SHP77 (cell line): ENCODE data around the gene EXOC3L4.
"Not testable (repeated sequence)": the region's sequence is repeated elsewhere in the genome, so short reads cannot be mapped to it uniquely, and the experiment has no call there.

Source experiments
- DNase-seq, 2 experiments: peaks; one replicate each; lab custom pipeline; 2025; lab: John Stamatoyannopoulos, UW

EXOC3L4 gene

DNA sequence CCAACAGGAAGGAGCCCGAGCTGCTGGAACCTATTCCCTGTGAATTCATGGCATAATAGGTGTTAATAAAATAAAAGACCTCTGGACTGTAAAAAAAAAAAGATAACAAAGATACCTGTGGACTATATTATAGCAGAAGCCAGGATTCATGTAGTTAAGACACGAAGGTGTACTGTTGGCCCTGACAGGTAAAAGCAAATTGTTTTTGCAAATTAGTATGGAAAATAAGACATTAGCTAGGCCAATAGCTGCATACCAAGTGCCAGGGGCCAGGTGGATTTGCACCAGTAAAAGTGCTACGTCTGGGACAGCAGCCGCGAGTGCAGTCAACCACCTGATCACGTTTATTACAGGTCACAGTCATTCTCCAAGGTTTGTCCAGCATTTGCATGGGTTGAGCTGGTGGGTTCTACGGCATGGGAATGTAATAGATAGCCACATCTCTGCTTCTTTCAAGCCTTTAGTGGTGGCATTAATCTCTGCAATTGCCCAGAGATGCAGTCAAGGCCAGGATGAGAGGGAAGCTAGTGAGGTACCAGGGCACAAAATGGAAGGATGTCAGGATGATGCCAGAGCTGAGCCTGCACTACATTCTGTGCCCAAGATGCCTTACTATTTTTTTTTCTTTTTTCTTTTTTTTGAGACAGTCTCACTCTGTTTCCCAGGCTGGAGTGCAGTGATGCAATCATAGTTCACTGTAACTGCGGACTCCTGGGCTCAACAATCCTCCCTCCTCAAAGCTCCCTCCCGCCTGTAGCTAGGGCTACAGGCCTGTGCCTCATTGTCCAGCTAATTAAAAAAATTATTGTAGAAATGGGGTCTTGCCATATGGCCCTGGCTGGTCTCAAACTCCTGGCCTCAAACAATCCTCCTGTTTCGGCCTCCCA lies 55.1 kb downstream of the EXOC3L4 start:
- DNase-seq, result no peak

- no peak for DNase-seq
Measured at GRCh38 chr14:103151270-103151945, 56.9 kb downstream of the EXOC3L4 start.

- DNase-seq, result no peak
Measured at GRCh38 chr14:103155010-103155409, 60.5 kb downstream of the EXOC3L4 start.

- DNase-seq, result not testable (repeated sequence)
Measured at GRCh38 chr14:103155416-103155815, 60.9 kb downstream of the EXOC3L4 start.

GRCh38 chr14:103155826-103156394 lies 61.4 kb downstream of the EXOC3L4 start:
- DNase-seq, result no peak

GRCh38 chr14:103156651-103157378 lies 62.3 kb downstream of the EXOC3L4 start:
- DNase-seq, result no peak

DNA sequence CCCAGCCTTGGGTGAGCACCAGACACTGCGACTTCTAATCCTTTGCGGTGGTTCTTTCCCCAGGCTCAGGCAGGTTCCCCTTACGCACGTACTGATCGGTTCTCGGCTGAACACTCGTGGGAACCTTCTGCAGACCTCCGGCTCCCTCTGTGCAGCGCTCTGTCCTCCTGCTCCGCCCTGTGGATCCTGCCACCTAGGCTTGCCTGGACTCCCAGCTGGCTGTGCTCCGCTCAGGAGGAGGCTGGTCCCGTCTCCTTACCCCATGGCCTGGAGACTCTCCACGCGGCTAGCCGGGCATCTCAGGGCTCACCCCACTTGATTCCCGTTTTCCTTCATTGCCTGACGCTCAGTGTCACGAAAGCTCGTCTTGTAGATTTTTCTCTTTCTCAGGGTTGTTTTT lies 63.4 kb downstream of the EXOC3L4 start:
- DNase-seq, result no peak

DNA sequence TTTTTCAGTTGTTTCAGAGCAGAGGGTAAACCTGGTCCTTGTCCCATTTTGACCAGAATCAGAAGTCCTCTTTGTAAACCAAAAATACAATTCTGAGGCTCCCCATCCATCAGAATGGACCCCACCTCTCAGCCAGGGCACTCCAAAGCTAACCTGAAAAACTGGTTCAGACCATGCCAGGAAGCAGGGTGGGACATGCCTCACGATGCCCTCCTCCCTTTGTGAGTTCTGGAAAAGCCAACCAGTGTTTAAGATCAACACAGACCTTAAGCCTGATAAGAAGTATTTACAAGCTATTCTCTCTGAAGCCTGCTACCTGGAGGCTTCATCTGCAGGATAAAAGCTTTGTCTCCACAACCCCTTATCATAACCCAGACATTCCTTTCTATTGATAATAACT lies 64.2 kb downstream of the EXOC3L4 start:
- DNase-seq, result no peak
